HEK293 (cell line): ENCODE data around the gene TOMM40.

Experiments
- CTCF ChIA-PET: fragments of 350-600 bp; formaldehyde crosslinking; extraction: SDS; loops from one replicate; lab custom pipeline; 2021; ENCODE audit warnings: antibody characterized with exemption; lab: Yijun Ruan, JAX
- POLR2A ChIA-PET: fragments of 300-600 bp; formaldehyde crosslinking; extraction: SDS; loops from one replicate; lab custom pipeline; 2020; ENCODE audit warnings: antibody characterized with exemption, inconsistent platforms; lab: Yijun Ruan, JAX
- H3K27ac ChIP-seq: fragments of 200-500 bp; sonication (Bioruptor generic); 2 replicates; pipeline ENCODE4 v1.5.1; 2014; ENCODE audit warnings: low read depth, low read length, control low read depth, inconsistent platforms; ENCODE audit errors: extremely low read depth
- H3K36me3 ChIP-seq, 2 experiments: fragments of 200-500 bp in 1 of 2; sonication (Bioruptor generic) in 1 of 2; 1 replicate in 1 of 2; 2 replicates in 1 of 2; pipeline ENCODE4 v1.5.1; 2014 to 2017; ENCODE audit warnings: inconsistent platforms in 2 of 2, low read length in 2 of 2; ENCODE audit not compliant: control insufficient read depth in 2 of 2, insufficient read depth in 1 of 2
- H3K4me1 ChIP-seq: fragments of 200-500 bp; sonication (Bioruptor generic); 2 replicates; pipeline ENCODE4 v1.5.1; 2014; ENCODE audit warnings: mild to moderate bottlenecking, low read length, inconsistent platforms; ENCODE audit not compliant: control insufficient read depth, insufficient read depth
- H3K4me3 ChIP-seq: 2 replicates; pipeline ENCODE4 v1.5.1; 2011; ENCODE audit warnings: low read depth, mild to moderate bottlenecking, control low read depth, low read length, moderate library complexity
- H3K9me3 ChIP-seq: fragments of 200-500 bp; sonication (Bioruptor generic); 2 replicates; pipeline ENCODE4 v1.5.1; 2014; ENCODE audit warnings: low read depth, low read length, inconsistent platforms; ENCODE audit not compliant: control insufficient read depth, insufficient read depth
- BCL11B ChIP-seq: fragments of 450-650 bp; formaldehyde crosslinking; IDR thresholded peaks from 2 replicates; pipeline ENCODE4 v1.5.1; 2016; ENCODE audit warnings: low read depth, missing biosample characterization, missing genetic modification characterization
- CTCF ChIP-seq: fragments of 450-650 bp; formaldehyde crosslinking; IDR thresholded peaks from 2 replicates; pipeline ENCODE4 v1.5.1; 2016; ENCODE audit warnings: missing biosample characterization, missing genetic modification characterization
- EGR2 ChIP-seq: fragments of 450-650 bp; formaldehyde crosslinking; IDR thresholded peaks from 2 replicates; pipeline ENCODE4 v1.5.1; 2016; ENCODE audit warnings: low read depth, missing biosample characterization, missing genetic modification characterization
- KLF7 ChIP-seq: fragments of 450-650 bp; formaldehyde crosslinking; IDR thresholded peaks from 2 replicates; pipeline ENCODE4 v1.5.1; 2016; ENCODE audit warnings: missing biosample characterization, missing genetic modification characterization, borderline replicate concordance
- KLF9 ChIP-seq: fragments of 450-650 bp; formaldehyde crosslinking; IDR thresholded peaks from 2 replicates; pipeline ENCODE4 v1.5.1; 2016; ENCODE audit warnings: missing biosample characterization, missing genetic modification characterization, low read depth
- PRDM4 ChIP-seq: fragments of 450-650 bp; formaldehyde crosslinking; IDR thresholded peaks from 2 replicates; pipeline ENCODE4 v1.5.1; 2017; ENCODE audit warnings: missing biosample characterization, missing genetic modification characterization
- SP7 ChIP-seq: fragments of 450-650 bp; formaldehyde crosslinking; IDR thresholded peaks from 2 replicates; pipeline ENCODE4 v1.5.1; 2016; ENCODE audit warnings: missing biosample characterization, missing genetic modification characterization
- ZBTB11 ChIP-seq: fragments of 450-650 bp; formaldehyde crosslinking; conservative IDR thresholded peaks from 2 replicates; pipeline ENCODE4 v1.5.1; 2016; ENCODE audit warnings: low read depth, missing biosample characterization, missing genetic modification characterization
- ZBTB48 ChIP-seq: fragments of 450-650 bp; formaldehyde crosslinking; IDR thresholded peaks from 2 replicates; pipeline ENCODE4 v1.5.1; 2016; ENCODE audit warnings: missing biosample characterization, missing genetic modification characterization
- ZNF140 ChIP-seq: fragments of 450-650 bp; formaldehyde crosslinking; IDR thresholded peaks from 2 replicates; pipeline ENCODE4 v1.5.1; 2016; ENCODE audit warnings: missing biosample characterization, missing genetic modification characterization
- ZNF223 ChIP-seq: fragments of 450-650 bp; formaldehyde crosslinking; IDR thresholded peaks from 2 replicates; pipeline ENCODE4 v1.5.1; 2016; ENCODE audit warnings: missing biosample characterization, missing genetic modification characterization
- ZNF24 ChIP-seq: fragments of 450-650 bp; formaldehyde crosslinking; IDR thresholded peaks from 2 replicates; pipeline ENCODE4 v1.5.1; 2016; ENCODE audit warnings: missing biosample characterization, missing genetic modification characterization
- ZNF302 ChIP-seq: fragments of 450-650 bp; formaldehyde crosslinking; IDR thresholded peaks from 2 replicates; pipeline ENCODE4 v1.5.1; 2016; ENCODE audit warnings: missing biosample characterization, missing genetic modification characterization, low read depth
- ZNF335 ChIP-seq: fragments of 450-650 bp; formaldehyde crosslinking; conservative IDR thresholded peaks from 2 replicates; pipeline ENCODE4 v1.5.1; 2016; ENCODE audit warnings: missing biosample characterization, missing genetic modification characterization
- ZNF555 ChIP-seq: fragments of 450-650 bp; formaldehyde crosslinking; conservative IDR thresholded peaks from 2 replicates; pipeline ENCODE4 v1.5.1; 2017; ENCODE audit warnings: missing biosample characterization, mild to moderate bottlenecking, missing genetic modification characterization, inconsistent platforms
- ZNF639 ChIP-seq: fragments of 450-650 bp; formaldehyde crosslinking; IDR thresholded peaks from 2 replicates; pipeline ENCODE4 v1.5.1; 2016; ENCODE audit warnings: missing biosample characterization, missing genetic modification characterization

Gene TOMM40

GRCh38 chr19:44847144-44848035 is 43.7 kb upstream of the TOMM40 start (continued):
- TF ChIP-seq ZBTB11 (tag by site-specific recombination) (peak; percentile 53), ZNF223 (tag by site-specific recombination) (no peak), KLF9 (peak; percentile 61; the same call in 1 of the 2 replicates), ZNF24 (tag by site-specific recombination) (0 out of 2 replicates have a peak, but pooled peaks have one; percentile 12), KLF7 (tag by site-specific recombination) (peak; percentile 14; the same call in 1 of the 2 replicates), ZNF140 (tag by site-specific recombination) (no peak), ZNF302 (tag by site-specific recombination) (no peak), BCL11B (no peak), ZNF639 (tag by site-specific recombination) (no peak)

- POLR2A ChIA-PET: interaction anchor here (0.6 to 2.2 kb wide), 5 partner anchors 36 to 484 kb away, joined by 3 to 12 read pairs (median 4); partner anchors contain the start of genes APOE and TOMM40
- Histone ChIP-seq H3K4me3 (peak overlapping the region; percentile 85), H3K27ac (peak overlapping the region; percentile 93), H3K9me3 (no peaks in the 10 kb centered on the region), H3K4me1 (peaks cover 25% of the 10 kb centered on the region), H3K36me3 (peaks cover under 1 to 6% of the 10 kb centered on the region in 2 experiments; a peak in 2 of 3 replicates)
- CTCF ChIA-PET: interaction anchor here (0.6 to 1.8 kb wide), 11 partner anchors 23 to 1200 kb away, joined by 3 to 4 read pairs (median 3); no protein-coding TSS in a partner anchor
- no peak for TF ChIP-seq ZBTB48 (tag by site-specific recombination)
- peak; percentile 33 for TF ChIP-seq ZNF335 (tag by site-specific recombination)
- peak; percentile 58 for TF ChIP-seq CTCF
- TF ChIP-seq ZNF555 (tag by site-specific recombination): no peak
- TF ChIP-seq EGR2 (tag by site-specific recombination): peak; percentile 55
- 0 out of 2 replicates have a peak, but pooled peaks have one; percentile 9 for TF ChIP-seq PRDM4 (tag by site-specific recombination)
- TF ChIP-seq SP7 (tag by site-specific recombination): no peak
- TF ChIP-seq ZBTB11 (tag by site-specific recombination): peak; percentile 73
These were observed 42.8 kb upstream of the TOMM40 start for GRCh38 chr19:44848036-44848811.
